K562 (cell line): ENCODE data around the gene PDE4D. TPM values are rescaled to one million over a fixed set of nuclear protein-coding genes. Genes with fewer than 3 reads are reported as not detected.

Experiments used
- ATAC-seq: fragments of 200-7000 bp; cut with Tn5 transposase; 3 replicates; pipeline ENCODE4 v1.9.1; 2020; ENCODE audit warnings: moderate library complexity
- BruUV-seq: library from RNA; stranded (reverse); fragments of 400-500 nt; replicated peaks from 2 replicates; lab custom pipeline; 2021; lab: Mats Ljungman, UMichigan
- CTCF ChIA-PET: fragments of 300-600 bp; formaldehyde crosslinking; extraction: SDS; loops from one replicate; lab custom pipeline; 2021; ENCODE audit warnings: low intra/inter-chr PET ratio; lab: Yijun Ruan, JAX
- POLR2A ChIA-PET: fragments of 300-600, 350-650 bp; sonication (Branson Sonifier 250); formaldehyde crosslinking; extraction: SDS; loops from one replicate; lab custom pipeline; 2021; ENCODE audit warnings: antibody characterized with exemption, inconsistent platforms; lab: Yijun Ruan, JAX
- DNase-seq, 4 experiments: peaks; one replicate each; pipeline versions ENCODE4 v3.0.0 to v3.0.0-alpha.2; 2011 to 2018; ENCODE audit warnings: low spot score in 3 of 4, mixed read lengths in 3 of 4; ENCODE audit errors: extremely low read depth in 1 of 4
- FAIRE-seq: peaks from 2 replicates; lab custom pipeline; 2011; peaks lifted over from hg19 to GRCh38; lab: Jason Lieb, UNC
- H2AFZ ChIP-seq: 2 replicates; pipeline ENCODE4 v1.6.0; 2011; ENCODE audit warnings: low read depth, low read length, control low read depth, inconsistent platforms
- H3K27ac ChIP-seq: fragments of 200-600 bp; 3 replicates; pipeline ENCODE4 v1.8.0; 2011; ENCODE audit warnings: low read depth, mild to moderate bottlenecking, control low read depth, inconsistent platforms, low read length, moderate library complexity, mixed read lengths; ENCODE audit errors: extremely low read depth
- H3K27me3 ChIP-seq, 2 experiments: fragments of 300-600 bp in 1 of 2; 2 replicates in 1 of 2; 3 replicates in 1 of 2; pipeline versions ENCODE4 v1.6.0 to v1.8.0; 2011; ENCODE audit warnings: inconsistent platforms in 2 of 2, low read length in 2 of 2, mild to moderate bottlenecking in 1 of 2, mixed read lengths in 1 of 2, moderate library complexity in 1 of 2; ENCODE audit not compliant: control insufficient read depth in 2 of 2, insufficient read depth in 2 of 2
- H3K36me3 ChIP-seq: fragments of 300-600 bp; 3 replicates; pipeline ENCODE4 v1.8.0; 2011; ENCODE audit warnings: mild to moderate bottlenecking, low read length, inconsistent platforms; ENCODE audit not compliant: control insufficient read depth, insufficient read depth
- H3K4me1 ChIP-seq, 2 experiments: fragments of 200-600 bp in 1 of 2; replicated peaks in 1 of 2; 2 replicates in 1 of 2; 3 replicates in 1 of 2; pipeline versions ENCODE4 v1.5.1 to v1.8.0; 2011; ENCODE audit warnings: inconsistent platforms in 2 of 2, low read length in 2 of 2, mild to moderate bottlenecking in 1 of 2, mixed read lengths in 1 of 2, moderate library complexity in 1 of 2; ENCODE audit not compliant: control insufficient read depth in 2 of 2, insufficient read depth in 2 of 2
- H3K4me2 ChIP-seq: 2 replicates; pipeline ENCODE4 v1.6.1; 2011; ENCODE audit warnings: low read length, control low read depth, inconsistent platforms, mixed read lengths; ENCODE audit not compliant: insufficient read depth
- H3K4me3 ChIP-seq: fragments of 200-600 bp; sonication (generic), shearing (Covaris generic); 2 replicates; pipeline ENCODE4 v1.5.1; 2016; ENCODE audit warnings: control low read depth, inconsistent platforms
- H3K79me2 ChIP-seq: fragments of 200-600 bp; 3 replicates; pipeline ENCODE4 v1.8.0; 2011; ENCODE audit warnings: low read length, inconsistent platforms; ENCODE audit not compliant: control insufficient read depth, insufficient read depth
- H3K9ac ChIP-seq, 2 experiments: 2 replicates each; pipeline versions ENCODE4 v1.6.0 to v1.6.1; 2011; ENCODE audit warnings: low read depth in 2 of 2, low read length in 2 of 2, control low read depth in 1 of 2, inconsistent platforms in 1 of 2, mild to moderate bottlenecking in 1 of 2, mixed read lengths in 1 of 2; ENCODE audit not compliant: insufficient read depth in 1 of 2
- H3K9me1 ChIP-seq: one replicate; pipeline ENCODE4 v1.6.0; 2011; ENCODE audit warnings: inconsistent platforms, mild to moderate bottlenecking, low read length, moderate library complexity; ENCODE audit not compliant: control insufficient read depth, insufficient read depth
- H3K9me3 ChIP-seq: replicated peaks from 2 replicates; pipeline ENCODE4 v1.5.1; 2011; ENCODE audit warnings: low read depth, low read length, inconsistent platforms; ENCODE audit not compliant: control insufficient read depth, insufficient read depth
- H4K20me1 ChIP-seq: replicated peaks from 2 replicates; pipeline ENCODE4 v1.6.1; 2011; ENCODE audit warnings: low read length, inconsistent platforms, mixed read lengths; ENCODE audit not compliant: control insufficient read depth, insufficient read depth
- DPF2 ChIP-seq: fragments of 450-650 bp; IDR thresholded peaks from 2 replicates; pipeline ENCODE4 v1.6.1; 2016
- EHMT2 ChIP-seq: fragments of 450-650 bp; IDR thresholded peaks from 2 replicates; pipeline ENCODE4 v1.6.1; 2018; ENCODE audit warnings: antibody characterized with exemption
- HDGF ChIP-seq: fragments of 450-650 bp; IDR thresholded peaks from 2 replicates; pipeline ENCODE4 v1.6.1; 2016
- HNRNPK ChIP-seq: fragments of 200-400 bp; formaldehyde crosslinking; IDR thresholded peaks from one replicate; pipeline ENCODE4 v1.6.1; 2018; ENCODE audit warnings: mild to moderate bottlenecking, low read depth, low read length; ENCODE audit not compliant: poor library complexity, severe bottlenecking
- HSF4 ChIP-seq: fragments of 250-450 bp; sonication (Bioruptor Pico); IDR thresholded peaks from 2 replicates; pipeline ENCODE4 v2.1.2; 2022; ENCODE audit warnings: mild to moderate bottlenecking, moderate library complexity, borderline replicate concordance
- POLR2B ChIP-seq: fragments of 450-650 bp; IDR thresholded peaks from 2 replicates; pipeline ENCODE4 v1.6.1; 2018; ENCODE audit warnings: low read depth; ENCODE audit not compliant: partially characterized antibody
- REST ChIP-seq, 2 experiments: fragments of 450-650 bp; formaldehyde crosslinking in 1 of 2; IDR thresholded peaks; 2 replicates each; pipeline versions ENCODE4 v1.4.0 to v1.6.1; 2014 to 2020; ENCODE audit warnings: mild to moderate bottlenecking in 2 of 2, borderline replicate concordance in 1 of 2, low read depth in 1 of 2
- SREBF2 ChIP-seq: sonication (generic); formaldehyde crosslinking; IDR thresholded peaks from 2 replicates; pipeline ENCODE4 v1.4.0; 2020; ENCODE audit warnings: mild to moderate bottlenecking, missing genetic modification reagents
- TFE3 ChIP-seq: fragments of 450-650 bp; formaldehyde crosslinking; IDR thresholded peaks from 2 replicates; pipeline ENCODE4 v1.4.0; 2020; ENCODE audit warnings: mild to moderate bottlenecking, mixed read lengths
- TGIF2 ChIP-seq: sonication (generic); formaldehyde crosslinking; IDR thresholded peaks from 2 replicates; pipeline ENCODE4 v1.8.1; 2022; ENCODE audit warnings: mild to moderate bottlenecking, missing genetic modification reagents, moderate library complexity
- ZNF174 ChIP-seq: fragments of 250-450 bp; sonication (Bioruptor Pico); IDR thresholded peaks from 2 replicates; pipeline ENCODE4 v1.4.0; 2020; ENCODE audit warnings: mild to moderate bottlenecking
- ZNF589 ChIP-seq: fragments of 200-800 bp; sonication (Bioruptor generic); IDR thresholded peaks from 2 replicates; pipeline ENCODE4 v1.6.1; 2016; ENCODE audit warnings: low read depth, missing genetic modification characterization, missing compliant biosample characterization
- ZNF644 ChIP-seq: fragments of 200-800 bp; sonication (Bioruptor generic); IDR thresholded peaks from 2 replicates; pipeline ENCODE4 v1.6.1; 2016; ENCODE audit warnings: low read depth, missing genetic modification characterization, missing compliant biosample characterization
- WGBS: fragments of 100-300 bp; shearing (Covaris generic); methylation state at CpG from one replicate; pipeline ENCODE4 v1.1.6; 2016; ENCODE audit warnings: low coverage, mixed read lengths; ENCODE audit not compliant: insufficient coverage; ENCODE audit errors: missing lambda C conversion rate; 5-methylcytosine and 5-hydroxymethylcytosine counted together
- in situ Hi-C: fragments of 300-500 bp; cut with MboI; formaldehyde crosslinking; loops from 4 replicates; pipeline ENCODE4 v1.15.0; 2018; ENCODE audit warnings: inconsistent platforms, mixed read lengths
- intact Hi-C: fragments of 100-400 bp; cut with micrococcal nuclease; formaldehyde crosslinking; loops from 2 replicates; pipeline ENCODE4 v1.14.2; 2022
- polyA plus RNA-seq, 8 experiments: library from polyadenylated mRNA; depleted of rRNA in 4 of 8; stranded (reverse) in 5 of 8; unstranded in 3 of 8; fragments of >200 nt; fragmentation: Nextera tagmentation in 2 of 8; fragmentation: Illumina TruSeq in 1 of 8; extraction: Ambion mirVana in 2 of 8; extraction: Trizol in 1 of 8; gene quantifications; 2 replicates each; pipeline versions ENCODE4 v1.2.1 to v1.2.3, GENCODE V29; 2011 to 2014; ENCODE audit warnings: inconsistent platforms in 1 of 8, missing spikeins in 1 of 8
- total RNA-seq, 7 experiments: library from RNA; depleted of rRNA in 6 of 7; stranded (reverse); fragments of >200 nt in 6 of 7; fragmentation: Illumina TruSeq in 2 of 7; extraction: Trizol in 2 of 7; gene quantifications; 2 replicates each; pipeline versions ENCODE4 v1.2.1 to v1.2.3, GENCODE V29; 2011 to 2021; ENCODE audit warnings: low replicate concordance in 1 of 7

The PDE4D gene
- total and polyA plus RNA-seq, 9 of the 15 experiments (the other 6 are each of a cell fraction or from before 2014, with no cell fraction given), result 0.04 to 0.46 (median 0.13) TPM

GRCh38 chr5:59027145-59027907 lies 866.2 kb downstream of the PDE4D start:
- WGBS, result 0% methylated on average over 6 of the region's 6 CpGs
- no peaks in the 10 kb centered on the region for H3K9me1 ChIP-seq

More at GRCh38 chr5:59027145-59027907, 866.2 kb downstream of the PDE4D start:
- no peaks in the 10 kb centered on the region for H4K20me1 ChIP-seq
- no peak overlapping the region for H3K9ac ChIP-seq
- H2AFZ ChIP-seq, result no peak overlapping the region
- ChIA-PET CTCF (no interaction called here), POLR2A (no interaction called here)
- BruUV-seq, result no TSS peak
- in situ Hi-C loops (no loop called here), intact Hi-C loops (no loop called here)
- H3K36me3 ChIP-seq, result no peaks in the 10 kb centered on the region
- no peaks in the 10 kb centered on the region for H3K27me3 ChIP-seq
- ATAC-seq (no peak), DNase-seq (no peak), FAIRE-seq (no peak)
- TF ChIP-seq ZNF589 (CRISPR knock-in tag), result no peak
- no peak for TF ChIP-seq ZNF174 (CRISPR knock-in tag)
- TF ChIP-seq EHMT2, result no peak
- TF ChIP-seq TGIF2 (CRISPR knock-in tag), result no peak
- no peak for TF ChIP-seq REST (IDR thresholded peaks at IDR 0.05; ENCODE audit: borderline replicate concordance)
- no peak for TF ChIP-seq REST (CRISPR knock-in tag; IDR thresholded peaks at IDR 0.05; ENCODE audit: low read depth)
- TF ChIP-seq SREBF2 (CRISPR knock-in tag), result no peak
- TF ChIP-seq POLR2B, result no peak
- TF ChIP-seq HSF4, result no peak
- no peak for TF ChIP-seq HNRNPK
- no peak for TF ChIP-seq HDGF
- no peak for TF ChIP-seq TFE3 (CRISPR knock-in tag)
- TF ChIP-seq DPF2, result no peak
- TF ChIP-seq ZNF644 (tag), result no peak
- H3K27ac ChIP-seq, result no peak overlapping the region
- no peaks in the 10 kb centered on the region for H3K79me2 ChIP-seq
- no peaks in the 10 kb centered on the region for H3K9me3 ChIP-seq
- no peaks in the 10 kb centered on the region for H3K4me1 ChIP-seq
- H3K4me2 ChIP-seq, result no peak overlapping the region
- H3K4me3 ChIP-seq, result no peak overlapping the region
